Cardiac septum (tissue), 1 donor: ENCODE measurements around the gene ADGRA1. TPM values are rescaled to one million over a fixed set of nuclear protein-coding genes. Genes with fewer than 3 reads are reported as not detected.
A peak's percentile ranks its signal among the peaks of the same experiment; 100 is the strongest.

Experiments
- DNase-seq: peaks from one replicate; pipeline ENCODE4 v3.0.0-alpha.2; 2020; ENCODE audit warnings: low spot score
- intact Hi-C: fragments of 100-400 bp; cut with DNase I; formaldehyde crosslinking; loops from one replicate; pipeline ENCODE4 v1.14.0; 2022
- total RNA-seq: library from RNA; stranded (reverse); fragmentation: NEBNext Ultra II Directional; extraction: Animal tissue kit (Norgen Biotek cat#: 25700); gene quantifications from one replicate; pipeline ENCODE4 v1.2.1, GENCODE V29; 2021
- donor health status: DM: no; HTN: no; CAD: no.

ADGRA1 gene
- total RNA-seq, 1 donor from 2014 or later: 0.19 TPM

DNA sequence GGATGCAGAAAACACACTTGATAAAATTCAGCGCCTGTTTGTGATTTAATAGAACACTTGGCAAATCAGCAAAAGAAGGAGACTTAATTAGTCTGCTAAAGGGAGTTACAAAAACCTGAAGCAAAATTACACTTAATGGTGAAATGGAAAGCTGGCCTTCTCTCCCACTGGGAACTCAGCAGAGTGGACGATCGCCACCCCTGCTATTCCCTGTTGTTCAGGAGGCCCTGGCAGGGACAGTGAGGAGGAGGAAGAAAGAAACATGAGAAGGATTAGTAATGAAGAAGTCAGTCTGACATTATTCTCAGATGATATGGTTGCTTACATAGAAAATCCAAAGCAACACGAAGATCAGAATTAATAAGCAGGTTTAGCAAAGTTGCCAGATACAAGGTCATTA lies 66.7 kb downstream of the ADGRA1 start:
- intact Hi-C loops: no loop called here
- no peak for DNase-seq

DNA sequence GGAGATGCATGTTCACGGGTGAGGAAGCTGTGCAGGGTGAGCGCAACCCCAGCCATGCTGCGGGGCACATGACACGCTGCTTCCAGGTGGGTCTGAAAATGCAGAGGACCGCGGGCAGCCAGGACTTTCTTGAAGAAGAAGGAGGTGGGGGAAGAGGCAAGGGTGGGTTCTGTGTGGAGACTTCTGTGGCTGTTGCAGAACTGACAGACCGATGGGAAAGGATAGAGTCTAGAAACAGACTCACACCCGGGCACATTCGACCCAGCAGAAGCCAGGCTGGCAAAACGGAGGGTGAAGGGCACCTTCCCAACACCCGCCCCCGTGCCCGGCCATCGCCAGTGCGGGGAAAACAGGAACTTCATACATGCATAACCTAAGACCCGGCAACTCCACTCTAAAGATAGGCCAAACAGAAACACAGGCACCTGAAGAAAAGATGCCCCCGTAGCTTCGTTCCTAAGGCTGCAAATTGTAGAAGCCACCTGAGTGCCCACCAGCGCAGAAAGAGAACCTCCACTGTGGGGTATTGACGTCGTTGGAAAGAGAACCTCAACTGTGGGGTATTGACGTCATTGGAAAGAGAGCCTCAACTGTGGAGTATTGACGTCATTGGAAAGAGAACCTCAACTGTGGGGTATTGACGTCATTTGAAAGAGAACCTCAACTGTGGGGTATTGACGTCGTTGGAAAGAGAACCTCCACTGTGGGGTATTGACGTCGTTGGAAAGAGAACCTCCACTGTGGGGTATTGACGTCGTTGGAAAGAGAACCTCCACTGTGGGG lies 67.5 kb downstream of the ADGRA1 start:
- DNase-seq: peak; percentile 38
- intact Hi-C loops: no loop called here

DNA sequence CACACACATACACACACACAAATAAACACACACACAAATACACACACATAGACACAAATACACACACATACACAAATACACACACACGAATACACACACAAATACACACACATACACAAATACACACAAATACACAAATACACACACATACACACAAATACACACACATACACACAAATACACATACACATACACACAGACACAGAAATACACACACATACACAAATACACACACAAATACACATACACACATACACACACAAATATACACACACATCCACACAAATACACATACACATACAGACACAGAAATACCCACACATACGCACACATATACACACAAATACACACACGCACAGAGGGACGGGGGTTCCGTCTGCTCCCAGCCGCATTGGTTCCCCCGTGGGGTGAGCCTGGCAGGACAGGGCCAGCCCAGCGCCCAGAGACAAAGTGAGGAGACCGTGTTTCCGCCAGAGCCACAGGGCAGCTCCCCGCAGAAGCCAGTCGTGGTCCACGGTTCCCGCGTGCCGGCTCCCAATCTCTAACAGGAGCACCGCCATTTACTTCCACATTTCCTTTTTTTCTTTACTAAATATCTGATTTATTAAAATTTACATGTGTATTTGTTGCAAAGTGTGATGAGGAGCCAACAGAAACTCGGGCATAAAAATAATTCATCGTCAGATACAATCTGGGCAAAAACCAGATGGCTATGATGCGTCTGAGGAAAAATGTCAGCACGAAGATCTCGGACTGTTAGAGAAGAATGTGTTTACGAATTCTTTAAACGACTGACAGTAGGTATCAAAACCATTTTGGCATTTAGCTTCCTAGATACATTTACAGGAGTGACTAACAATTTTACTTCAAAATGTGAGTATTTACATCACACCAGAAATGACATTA lies 69.2 kb downstream of the ADGRA1 start:
- intact Hi-C loops: no loop called here
- peak; percentile 64 for DNase-seq

GRCh38 chr10:133157662-133158436 lies 70.1 kb downstream of the ADGRA1 start:
- intact Hi-C loops: no loop called here
- DNase-seq: peak; percentile 73

DNA sequence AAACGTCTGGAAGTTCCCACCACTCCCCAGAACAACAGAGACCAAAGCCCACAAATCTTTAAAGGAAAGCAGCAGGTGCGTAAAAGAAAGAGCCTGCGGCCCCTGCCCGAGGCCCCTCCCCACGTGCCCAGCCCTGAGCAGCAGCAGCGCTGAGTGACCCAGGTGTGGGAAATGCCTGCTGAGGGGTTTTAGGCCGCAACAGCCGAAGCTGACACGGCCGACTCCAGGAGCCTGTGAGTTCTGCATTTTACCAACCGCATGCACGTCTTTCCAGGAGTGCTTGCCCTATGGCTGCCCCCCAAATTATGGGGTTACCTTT lies 70.7 kb downstream of the ADGRA1 start:
- peak; percentile 70 for DNase-seq
- intact Hi-C loops: no loop called here

DNA sequence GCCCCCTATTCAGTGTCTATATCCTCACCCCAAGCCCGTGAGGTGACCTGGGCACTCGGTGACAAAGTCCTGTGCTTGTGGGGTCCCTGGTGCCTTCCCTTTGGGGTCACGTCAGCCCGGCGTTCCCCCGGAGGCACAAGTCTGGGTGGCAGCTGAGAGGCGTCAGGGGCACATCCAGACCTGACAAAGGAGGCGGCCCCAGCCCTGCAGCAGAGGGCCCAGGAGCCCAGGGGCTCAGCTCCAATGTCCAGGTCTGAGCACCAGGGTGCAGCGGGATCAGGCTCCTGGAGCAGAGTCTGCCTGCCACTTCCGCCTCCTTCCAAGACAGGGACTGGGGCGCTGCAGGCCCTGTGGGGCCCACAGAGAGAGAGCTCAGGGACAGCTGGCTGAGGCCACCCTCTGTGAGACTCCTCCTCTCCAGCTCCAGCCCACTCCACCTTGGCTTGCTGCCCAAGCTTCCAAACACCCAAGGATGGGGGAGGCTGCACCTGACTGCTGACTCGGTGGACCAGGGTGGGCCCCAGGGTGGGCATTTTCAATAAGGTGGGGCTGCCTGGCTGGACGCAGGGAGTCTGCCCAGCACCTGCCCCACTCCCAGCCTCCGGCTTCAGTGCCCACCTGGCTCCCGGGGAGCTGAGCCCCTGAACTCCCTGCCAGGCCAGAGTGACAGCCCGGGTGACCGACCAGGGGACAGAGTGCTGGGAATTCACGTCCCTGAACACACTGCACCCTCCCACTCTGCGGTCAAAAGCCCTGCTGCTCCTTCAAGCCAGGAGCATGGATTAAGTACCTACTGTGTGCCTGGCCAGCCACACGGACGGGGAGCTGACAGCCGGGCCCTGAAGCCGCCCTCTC lies 71.3 kb downstream of the ADGRA1 start:
- intact Hi-C loops: no loop called here
- peak; percentile 67 for DNase-seq

- DNase-seq: no peak
- intact Hi-C loops: no loop called here
Measured at GRCh38 chr10:133159611-133159949, 71.9 kb downstream of the ADGRA1 start.

DNA sequence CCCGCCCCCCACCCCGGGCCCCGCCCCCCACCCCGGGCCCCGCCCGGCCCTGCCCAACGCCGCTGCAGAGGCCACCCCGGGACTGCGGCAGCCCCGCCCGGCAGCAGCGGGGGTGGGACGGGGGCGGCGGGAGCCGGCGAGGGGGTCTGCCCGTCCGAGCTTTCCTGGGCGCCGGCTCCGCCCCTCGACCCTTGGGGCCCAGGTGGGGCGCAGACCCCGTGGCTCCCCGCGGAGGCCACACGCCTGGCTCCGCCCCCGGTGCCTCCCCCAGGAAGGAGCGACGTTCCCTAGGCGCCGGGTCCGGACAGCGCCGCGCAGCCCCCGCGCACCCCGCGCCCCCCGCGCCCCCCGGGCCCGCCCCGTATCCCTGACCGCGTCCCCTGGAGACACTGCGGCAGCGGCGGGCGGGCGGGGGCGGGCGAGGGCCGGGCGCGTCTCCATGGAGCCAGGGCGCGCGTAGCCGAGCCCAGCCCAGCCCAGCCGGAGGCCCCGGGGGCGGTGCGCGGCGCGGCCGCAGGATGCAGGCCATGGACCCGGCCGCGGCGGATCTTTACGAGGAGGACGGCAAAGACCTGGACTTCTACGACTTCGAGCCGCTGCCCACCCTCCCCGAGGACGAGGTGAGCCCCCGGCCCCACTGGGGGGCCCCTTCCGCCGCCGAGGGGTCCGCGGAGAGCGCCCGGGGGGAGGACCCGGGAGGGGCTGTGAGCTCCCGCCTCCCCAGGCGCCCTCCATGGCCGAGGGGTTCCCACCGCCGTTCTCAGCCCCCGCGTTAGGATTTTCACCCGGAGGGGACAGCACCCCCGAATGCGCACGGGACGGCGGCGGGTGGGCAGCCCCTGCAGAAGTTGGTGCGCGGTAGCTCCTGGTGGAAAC lies 72.5 kb downstream of the ADGRA1 start, which contains the start of gene KNDC1:
Gene KNDC1 (plus strand): TSS at position 270 of the 876 bp plus-strand sequence. CDS start 249 bp downstream, at position 519.
- DNase-seq: peak; percentile 57
- intact Hi-C loops: no loop called here

GRCh38 chr10:133160826-133161471 lies 73.2 kb downstream of the ADGRA1 start:
- DNase-seq: peak; percentile 41
- intact Hi-C loops: no loop called here

DNA sequence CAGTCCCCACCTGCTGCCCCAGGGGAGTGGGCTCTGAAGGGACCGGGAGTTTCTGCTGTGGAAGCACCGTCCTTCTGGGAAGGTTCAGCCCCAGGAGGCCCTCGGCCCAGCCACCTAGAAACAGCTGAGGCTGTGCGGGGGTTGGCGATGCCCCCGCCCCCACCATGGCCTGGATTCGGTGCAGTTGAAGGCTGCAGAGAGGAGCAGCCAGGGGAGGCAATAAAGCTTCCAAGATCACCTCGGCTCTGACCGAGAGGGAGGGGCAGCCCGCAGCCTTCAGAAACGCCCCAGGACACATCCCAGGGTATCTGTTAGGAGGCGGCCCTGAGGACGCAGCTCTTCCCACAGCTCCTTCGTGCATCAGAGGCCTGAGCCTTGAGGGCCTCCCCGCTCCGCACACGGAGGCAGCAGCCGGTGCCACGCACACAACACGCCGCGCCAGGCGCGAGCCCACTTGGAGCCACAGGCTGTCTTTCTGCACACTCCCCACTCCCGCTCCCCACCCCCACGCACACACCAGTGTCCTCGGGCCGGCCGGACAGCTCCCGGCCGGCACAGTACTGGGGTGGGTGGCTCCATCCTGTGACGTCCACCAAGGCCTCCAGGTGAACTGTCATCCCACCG lies 73.9 kb downstream of the ADGRA1 start:
- intact Hi-C loops: no loop called here

DNA sequence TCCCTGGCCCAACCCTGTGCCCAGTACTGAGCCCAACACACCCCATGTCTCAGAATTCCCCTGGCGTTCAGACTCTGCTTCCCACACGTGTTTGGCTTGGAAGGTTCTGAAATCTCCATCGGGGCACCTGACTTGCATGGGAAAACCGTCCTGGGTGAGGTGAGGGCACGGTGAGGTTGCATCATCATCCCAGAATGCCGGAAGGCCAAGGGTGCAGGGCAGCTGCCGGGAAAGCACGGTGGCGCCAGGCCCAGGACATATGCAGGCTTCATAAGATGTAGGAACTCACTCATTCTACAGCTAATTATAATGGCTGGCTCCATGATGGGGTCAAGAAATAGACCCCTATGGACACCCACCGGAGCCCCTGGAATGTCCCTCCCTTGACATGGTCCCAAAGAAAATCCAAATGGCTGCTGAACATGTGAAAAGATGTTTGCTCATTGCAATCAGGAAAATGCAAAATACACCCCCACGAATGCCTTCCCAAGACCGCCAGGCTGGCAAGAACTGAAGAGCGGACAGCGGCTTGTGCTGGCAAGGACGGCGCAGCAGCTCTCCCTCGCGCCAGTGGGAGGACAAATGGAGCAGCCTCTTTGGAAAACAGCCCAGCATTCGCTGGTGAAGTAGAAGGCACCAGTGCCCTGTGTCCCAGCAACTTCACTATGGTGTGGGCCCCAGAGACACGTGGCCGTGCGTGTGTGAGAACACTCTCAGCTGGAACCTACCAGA lies 74.6 kb downstream of the ADGRA1 start:
- intact Hi-C loops: no loop called here
- DNase-seq: peak; percentile 41

More for the DNA sequence above, 73.9 kb downstream of the ADGRA1 start:
- DNase-seq: peak; percentile 49

GRCh38 chr10:133162910-133163856 lies 75.5 kb downstream of the ADGRA1 start:
- DNase-seq: peak; percentile 68
- intact Hi-C loops: no loop called here

- DNase-seq: peak; percentile 72
- intact Hi-C loops: no loop called here
Measured at GRCh38 chr10:133163889-133164815, 76.4 kb downstream of the ADGRA1 start.

- intact Hi-C loops: no loop called here
- DNase-seq: peak; percentile 72
Measured at GRCh38 chr10:133164816-133165555, 77.3 kb downstream of the ADGRA1 start.
